Spinal cord (tissue), 10 donors: Measurements from ENCODE around the gene NCAPG2. TPM values are rescaled to one million over a fixed set of nuclear protein-coding genes. Genes with fewer than 3 reads are reported as not detected.
"Not testable (repeated sequence)": the region's sequence is repeated elsewhere in the genome, so short reads cannot be mapped to it uniquely, and the experiment has no call there.

Experiments used
- DNase-seq, 6 donors: peaks; one replicate each; pipeline versions ENCODE4 v3.0.0 to v3.0.0-alpha.2; 2013 to 2015; ENCODE audit warnings: low spot score in 6 of 6, low read depth in 4 of 6
- H3K27ac ChIP-seq: one replicate; pipeline ENCODE4 v1.5.1; 2013; ENCODE audit warnings: low read depth, low read length, control low read depth
- H3K27me3 ChIP-seq: one replicate; pipeline ENCODE4 v1.6.1; 2013; ENCODE audit warnings: low read length; ENCODE audit not compliant: control insufficient read depth, insufficient read depth
- H3K36me3 ChIP-seq: one replicate; pipeline ENCODE4 v1.6.1; 2013; ENCODE audit warnings: low read length; ENCODE audit not compliant: control insufficient read depth, insufficient read depth
- H3K4me1 ChIP-seq: one replicate; pipeline ENCODE4 v1.6.1; 2013; ENCODE audit warnings: low read length; ENCODE audit not compliant: control insufficient read depth, insufficient read depth
- H3K4me3 ChIP-seq: one replicate; pipeline ENCODE4 v1.5.1; 2013; ENCODE audit warnings: low read depth, low read length, control low read depth
- H3K9me3 ChIP-seq: one replicate; pipeline ENCODE4 v1.6.1; 2013; ENCODE audit warnings: low read length; ENCODE audit not compliant: control insufficient read depth, insufficient read depth
- WGBS: methylation state at CpG from one replicate; pipeline ENCODE4 v1.1.5; 2013; ENCODE audit warnings: missing lambda C conversion rate; ENCODE audit not compliant: insufficient coverage; 5-methylcytosine and 5-hydroxymethylcytosine counted together
- polyA plus RNA-seq, 2 donors: library from polyadenylated mRNA; unstranded; fragments of 120-200 nt; gene quantifications; one replicate each; pipeline ENCODE4 v1.2.1, GENCODE V29; 2013; ENCODE audit not compliant: insufficient read length in 2 of 2
- total RNA-seq, 2 donors: library from RNA; depleted of rRNA in 1 of 2; stranded (reverse); fragments of 120-200 nt in 1 of 2; fragments of >200 nt in 1 of 2; gene quantifications; one replicate each; pipeline versions ENCODE4 v1.2.3 to v1.2.4, GENCODE V29; 2013 to 2014
- donor health status: healthy.

NCAPG2 gene
- total and polyA plus RNA-seq, 4 donors, result 14.1 to 17.5 (median 16.3) TPM

DNA sequence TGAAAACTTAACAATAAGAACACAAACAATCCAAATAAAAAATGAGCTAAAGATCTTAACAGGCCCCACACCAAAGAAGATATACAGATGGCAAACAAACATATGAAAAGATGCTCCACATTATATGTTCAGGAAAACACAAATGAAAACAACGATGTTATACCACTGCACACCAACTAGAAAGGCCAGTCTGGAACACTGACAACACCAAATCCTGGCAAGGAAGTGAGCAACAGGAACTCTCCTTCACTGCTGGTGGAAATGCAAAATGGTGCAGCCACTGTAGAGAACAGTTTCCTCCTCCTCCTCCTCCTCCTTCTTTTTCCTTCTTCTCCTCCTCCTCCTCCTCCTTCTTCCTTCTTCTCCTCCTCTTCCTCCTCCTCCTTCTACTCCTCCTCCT is 12.2 kb upstream of the NCAPG2 start:
- H3K27me3 ChIP-seq, result no peaks in the 10 kb centered on the region
- H3K4me3 ChIP-seq, result no peak overlapping the region
- H3K9me3 ChIP-seq, result no peaks in the 10 kb centered on the region
- no peaks in the 10 kb centered on the region for H3K36me3 ChIP-seq
- H3K4me1 ChIP-seq, result no peaks in the 10 kb centered on the region
- H3K27ac ChIP-seq, result no peak overlapping the region
- WGBS, result no CpG with 5 or more reads among the region's 1 CpG
- no peak for DNase-seq

DNA sequence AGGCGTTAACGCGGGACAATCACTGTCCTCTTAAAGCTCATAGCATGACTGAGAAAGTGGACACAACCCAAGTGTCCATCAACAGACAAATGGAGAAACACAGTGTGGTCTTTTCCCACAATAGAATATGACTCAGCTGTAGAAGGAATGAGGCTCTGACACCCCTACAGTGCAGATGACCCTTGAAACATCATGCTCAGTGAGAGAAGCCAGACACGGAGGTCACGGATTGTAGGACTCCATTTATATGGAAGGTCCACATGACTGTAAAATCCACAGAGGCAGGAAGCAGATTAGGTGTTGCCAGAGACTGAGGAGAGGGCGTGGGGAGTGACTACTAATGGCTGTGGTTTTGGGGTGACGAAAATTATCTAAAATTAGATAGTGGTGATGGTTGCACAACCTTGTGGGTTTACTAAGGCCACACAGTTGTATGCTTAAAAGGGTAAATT is 6.1 kb upstream of the NCAPG2 start:
- H3K27ac ChIP-seq, result no peak overlapping the region
- H3K4me1 ChIP-seq, result peaks cover 1% of the 10 kb centered on the region
- no peak for DNase-seq
- H3K4me3 ChIP-seq, result no peak overlapping the region
- H3K36me3 ChIP-seq, result peaks cover 3% of the 10 kb centered on the region
- H3K9me3 ChIP-seq, result no peaks in the 10 kb centered on the region
- WGBS, result 87% methylated on average over 3 of the region's 7 CpGs
- no peaks in the 10 kb centered on the region for H3K27me3 ChIP-seq

DNA sequence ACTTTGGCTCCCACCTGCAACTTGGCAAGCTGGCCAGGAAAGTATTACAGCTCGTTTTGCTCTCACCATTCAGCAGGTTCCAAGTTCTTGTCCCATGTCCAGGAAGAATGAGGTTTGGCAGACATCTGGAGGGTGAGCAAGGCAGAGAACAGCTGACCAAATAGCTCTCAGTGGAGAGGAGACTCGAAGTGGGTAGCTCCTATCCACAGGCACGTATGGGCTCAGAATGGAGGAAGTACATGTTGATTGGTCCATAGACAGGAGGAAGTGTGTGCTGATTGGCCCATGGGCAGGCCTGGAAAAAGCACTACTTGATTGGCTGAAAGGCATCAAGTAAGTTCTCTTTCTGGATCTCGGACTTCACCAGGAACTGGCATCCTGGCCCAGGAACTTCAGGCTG is 3.0 kb upstream of the NCAPG2 start:
- Histone ChIP-seq H3K36me3 (peaks cover 3% of the 10 kb centered on the region), H3K27ac (no peak overlapping the region), H3K4me3 (no peak overlapping the region), H3K27me3 (no peaks in the 10 kb centered on the region), H3K4me1 (peaks cover 17% of the 10 kb centered on the region), H3K9me3 (no peaks in the 10 kb centered on the region)
- WGBS, result 77% methylated on average over 4 of the region's 4 CpGs
- DNase-seq, result no peak

DNA sequence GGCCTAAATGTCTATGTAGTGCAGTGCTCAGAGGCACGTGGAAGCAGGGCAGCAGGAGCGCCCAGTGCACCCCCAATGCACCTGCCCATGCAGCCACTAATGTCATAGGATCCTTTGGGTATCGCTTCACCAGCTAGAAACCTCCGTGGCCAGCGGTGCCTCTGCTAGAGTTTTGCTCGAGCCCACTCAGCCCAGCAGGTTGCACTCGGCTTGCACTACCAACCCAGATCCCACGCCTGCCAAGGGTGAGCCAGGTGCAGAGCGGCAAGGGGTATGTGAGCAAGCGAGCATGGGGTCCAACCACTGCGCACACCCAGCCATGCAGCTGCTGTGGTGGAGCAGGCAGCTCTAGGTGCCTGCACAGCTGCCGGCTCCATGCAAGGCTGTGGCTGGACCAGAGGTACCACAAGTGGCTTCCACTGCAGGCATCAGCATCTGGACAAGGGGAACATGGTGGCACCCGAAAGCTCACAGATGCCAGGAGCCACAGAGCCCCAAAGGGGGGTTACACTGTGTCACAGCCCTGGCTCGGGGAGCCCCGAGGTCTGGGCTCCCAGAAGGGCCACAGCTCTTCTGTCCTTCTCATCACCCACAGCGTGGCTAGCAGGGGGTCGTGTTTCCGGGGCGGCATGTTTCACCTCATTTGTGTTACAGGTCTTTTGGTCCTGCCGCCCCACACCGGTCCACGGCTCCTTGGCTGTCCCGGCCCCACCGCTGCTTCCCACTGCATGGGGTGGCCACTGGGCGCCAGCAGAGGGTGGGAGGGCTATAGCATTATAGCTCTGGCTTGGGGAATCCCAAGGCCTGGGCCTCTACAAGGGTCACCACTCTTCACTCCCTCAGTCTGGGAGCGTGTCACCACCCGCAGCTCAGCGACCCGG is 2.3 kb upstream of the NCAPG2 start:
- WGBS, result 97% methylated on average over 29 of the region's 29 CpGs

DNA sequence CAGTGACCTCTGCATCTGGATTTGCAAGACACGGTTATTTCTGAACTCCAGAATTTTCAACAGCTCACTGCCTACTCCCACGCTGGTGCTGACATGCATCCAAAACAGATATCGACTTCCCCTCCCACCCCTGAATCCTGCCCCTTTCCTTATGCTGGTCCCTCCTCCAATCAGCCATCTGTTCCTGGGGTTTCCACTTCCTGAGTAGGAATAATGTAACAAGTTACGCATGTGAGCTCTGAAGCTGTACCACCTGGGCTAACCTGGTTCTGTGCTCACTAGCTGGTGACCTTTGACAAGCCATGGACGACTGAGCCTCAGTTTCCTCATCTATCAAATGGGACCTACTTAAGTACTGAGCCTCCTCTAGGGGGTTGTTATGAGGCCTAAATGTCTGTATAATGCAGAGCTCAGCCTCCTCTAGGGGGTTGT is 1.7 kb upstream of the NCAPG2 start:
- no peak overlapping the region for H3K27ac ChIP-seq
- H3K4me1 ChIP-seq, result peaks cover 17% of the 10 kb centered on the region
- H3K9me3 ChIP-seq, result no peaks in the 10 kb centered on the region
- no peaks in the 10 kb centered on the region for H3K27me3 ChIP-seq
- peaks cover 3% of the 10 kb centered on the region for H3K36me3 ChIP-seq
- no peak overlapping the region for H3K4me3 ChIP-seq
- no peak for DNase-seq
- 100% methylated on average over 2 of the region's 5 CpGs for WGBS

More for the DNA sequence above, 2.3 kb upstream of the NCAPG2 start:
- H3K9me3 ChIP-seq, result no peaks in the 10 kb centered on the region
- DNase-seq, result no peak
- peaks cover 3% of the 10 kb centered on the region for H3K36me3 ChIP-seq
- H3K27me3 ChIP-seq, result no peaks in the 10 kb centered on the region
- no peak overlapping the region for H3K27ac ChIP-seq
- no peak overlapping the region for H3K4me3 ChIP-seq
- H3K4me1 ChIP-seq, result peaks cover 17% of the 10 kb centered on the region

DNA sequence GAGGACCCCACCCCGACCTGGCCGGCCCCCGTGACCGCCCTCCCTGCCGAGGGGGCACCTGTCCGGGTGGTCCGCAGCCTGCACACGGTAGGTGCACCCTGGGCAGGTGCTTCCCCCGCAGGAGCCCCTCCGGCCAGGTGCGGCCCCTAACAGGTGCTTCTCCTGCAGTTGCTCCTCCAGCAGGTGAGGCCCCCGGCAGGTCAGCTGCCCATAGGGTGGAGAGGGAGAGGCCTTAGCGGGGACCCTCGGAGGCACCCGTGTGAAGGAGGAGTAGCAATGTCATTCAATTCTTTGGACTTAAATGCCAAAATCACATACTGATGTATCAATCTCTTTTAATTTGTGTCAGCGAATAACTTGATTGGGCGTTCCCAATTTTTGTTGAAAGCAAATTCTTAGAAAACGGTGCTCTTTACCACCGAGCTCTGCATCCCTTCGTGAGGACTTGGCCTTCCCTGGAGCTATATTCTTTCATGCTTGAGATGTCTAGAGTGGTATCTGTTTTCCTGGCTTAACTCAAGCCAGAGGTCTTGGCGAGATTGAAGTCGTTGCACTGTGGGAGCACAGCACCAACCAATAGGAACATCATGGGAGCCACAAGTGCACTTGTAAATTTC is 738 bp upstream of the NCAPG2 start:
- H3K27ac ChIP-seq, result peak overlapping the region; percentile 73
- DNase-seq, result peak in 2 of 6 donors; percentile 29 to 61

DNA sequence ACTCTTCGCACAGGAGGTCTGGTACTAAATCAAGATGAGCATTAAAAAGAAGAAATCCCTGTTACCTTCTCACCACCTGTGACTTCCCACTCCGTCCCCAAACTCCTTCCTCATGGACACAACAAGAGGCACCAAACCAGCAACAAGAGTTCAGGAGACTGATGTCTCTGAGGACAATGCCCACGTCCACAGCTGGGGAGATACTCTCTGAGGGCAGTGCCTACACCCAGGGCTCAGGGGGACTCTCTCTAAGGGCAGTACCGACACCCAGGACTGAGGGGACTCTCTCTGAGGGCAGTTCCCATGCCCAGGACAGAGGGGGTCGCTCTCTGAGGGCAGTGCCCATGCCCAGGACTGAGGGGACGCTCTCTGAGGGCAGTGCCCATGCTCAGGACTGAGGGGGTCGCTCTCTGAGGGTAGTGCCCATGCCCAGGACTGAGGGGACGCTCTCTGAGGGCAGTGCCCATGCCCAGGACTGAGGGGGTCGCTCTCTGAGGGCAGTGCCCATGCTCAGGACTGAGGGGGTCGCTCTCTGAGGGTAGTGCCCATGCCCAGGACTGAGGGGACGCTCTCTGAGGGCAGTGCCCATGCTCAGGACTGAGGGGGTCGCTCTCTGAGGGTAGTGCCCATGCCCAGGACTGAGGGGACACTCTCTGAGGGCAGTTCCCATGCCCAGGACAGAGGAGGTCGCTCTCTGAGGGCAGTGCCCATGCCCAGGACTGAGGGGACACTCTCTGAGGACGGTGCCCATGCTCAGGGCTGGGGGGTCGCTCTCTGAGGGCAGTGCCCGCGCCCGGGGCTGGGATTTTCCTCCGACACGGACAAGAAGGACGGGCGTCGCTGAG is 703 bp downstream of the NCAPG2 start:
- not testable (repeated sequence) for DNase-seq

More for the DNA sequence above, 738 bp upstream of the NCAPG2 start:
- Histone ChIP-seq H3K27me3 (no peaks in the 10 kb centered on the region), H3K4me3 (peak overlapping the region; percentile 90), H3K9me3 (no peaks in the 10 kb centered on the region), H3K36me3 (peaks cover 3% of the 10 kb centered on the region), H3K4me1 (peaks cover 17% of the 10 kb centered on the region)
- 5% methylated on average over 11 of the region's 22 CpGs for WGBS

DNA sequence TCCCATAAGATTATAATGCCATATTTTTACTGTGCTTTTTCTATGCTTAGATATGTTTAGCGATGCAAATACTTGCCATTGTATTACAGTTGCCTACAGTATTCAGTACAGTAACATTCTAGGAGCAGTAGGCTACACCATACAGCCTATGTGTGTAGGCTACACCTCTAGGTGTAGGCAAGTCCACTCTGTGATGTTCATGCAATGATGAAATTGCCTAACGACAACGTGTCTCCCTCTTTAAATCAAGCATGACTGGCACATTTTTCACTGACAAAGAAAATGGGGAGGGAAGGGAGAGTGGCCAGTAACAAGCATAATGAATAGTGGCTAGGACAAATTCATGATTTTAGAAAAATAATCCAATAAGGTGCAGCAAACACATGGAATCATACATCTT is 1.7 kb downstream of the NCAPG2 start:
- Histone ChIP-seq H3K27ac (no peak overlapping the region), H3K4me3 (no peak overlapping the region), H3K9me3 (no peaks in the 10 kb centered on the region), H3K27me3 (no peaks in the 10 kb centered on the region), H3K4me1 (peaks cover 17% of the 10 kb centered on the region), H3K36me3 (peaks cover 3% of the 10 kb centered on the region)
- DNase-seq, result no peak
- WGBS, result 67% methylated on average over 1 of the region's 3 CpGs

More for the DNA sequence above, 703 bp downstream of the NCAPG2 start:
- not testable (repeated sequence) for H3K27me3 ChIP-seq, H3K9me3 ChIP-seq, H3K36me3 ChIP-seq, H3K27ac ChIP-seq
- Histone ChIP-seq H3K4me3 (peak overlapping the region; percentile 90), H3K4me1 (peaks cover 17% of the 10 kb centered on the region)
- WGBS, result 28% methylated on average over 20 of the region's 23 CpGs

DNA sequence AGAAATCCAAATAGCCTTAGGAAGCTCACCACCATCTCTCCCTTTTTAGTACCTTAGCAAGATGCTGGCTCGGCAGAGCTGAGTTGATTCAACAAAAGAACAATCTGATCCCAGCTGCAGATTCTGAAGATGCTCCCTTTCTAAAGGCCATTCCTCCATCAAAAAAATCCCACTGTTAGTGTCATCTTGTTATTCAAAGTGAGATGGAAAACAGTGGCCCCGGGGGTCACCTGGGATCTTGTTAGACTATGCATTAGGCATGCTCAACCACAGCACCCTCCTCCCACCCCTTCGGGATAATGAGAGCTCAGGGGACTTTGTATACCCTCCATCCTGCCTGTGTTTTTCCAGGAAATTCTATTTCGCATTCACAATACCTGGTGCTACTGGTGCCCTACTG is 2.4 kb downstream of the NCAPG2 start:
- Histone ChIP-seq H3K36me3 (peaks cover 3% of the 10 kb centered on the region), H3K27ac (no peak overlapping the region), H3K4me1 (peaks cover 17% of the 10 kb centered on the region), H3K4me3 (no peak overlapping the region), H3K9me3 (no peaks in the 10 kb centered on the region), H3K27me3 (no peaks in the 10 kb centered on the region)
- WGBS, result 8% methylated on average over 2 of the region's 4 CpGs
- no peak for DNase-seq
